ENCODE measurements around the gene FCER1A.
"Not testable (repeated sequence)": the region's sequence is repeated elsewhere in the genome, so short reads cannot be mapped to it uniquely, and the experiment has no call there.

The FCER1A gene

GRCh38 chr1:159302095-159302494 lies at the start of gene FCER1A:
Gene FCER1A (plus strand): TSS chr1:159302336. CDS start chr1:159302365, 29 bp downstream.
- DNase-seq: no peak

DNA sequence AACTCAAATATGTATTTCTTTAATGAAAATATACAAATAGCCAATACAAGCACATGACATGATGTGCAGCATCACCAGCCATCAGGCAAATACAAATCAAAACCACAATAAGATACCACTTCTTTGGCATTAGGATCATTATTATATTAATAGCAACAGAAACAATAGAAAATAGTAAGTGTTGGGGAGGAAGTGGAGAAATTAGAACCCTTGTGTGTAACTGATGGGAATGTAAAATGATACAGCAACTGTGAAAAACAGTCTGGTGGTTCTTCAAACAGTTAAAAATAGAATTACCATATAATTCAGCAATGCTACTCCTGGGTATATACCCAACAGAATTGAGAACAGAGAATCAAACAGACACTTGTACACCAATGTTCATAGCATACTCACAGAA lies 40.8 kb upstream of the FCER1A start:
- no peak for DNase-seq

GRCh38 chr1:159261721-159262494 lies 40.2 kb upstream of the FCER1A start:
- DNase-seq: no peak

DNA sequence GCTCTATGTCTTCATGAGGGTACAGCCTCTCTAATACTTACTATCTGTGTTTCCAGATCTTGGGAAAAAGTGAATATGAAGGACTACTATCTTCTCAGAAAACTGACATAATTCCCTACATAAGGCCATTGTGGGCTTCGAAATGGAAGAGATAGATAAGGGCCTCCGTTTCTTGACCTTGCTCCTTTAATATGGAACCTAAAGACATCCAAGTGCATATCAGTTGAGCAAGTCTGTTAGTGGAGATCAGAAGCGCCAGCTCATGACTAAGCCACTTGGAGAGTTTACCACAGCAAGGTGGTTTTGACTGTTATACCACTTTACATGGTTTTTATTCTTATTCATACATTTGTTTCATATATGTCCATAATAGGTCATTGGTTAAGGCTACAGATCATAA lies 35.3 kb upstream of the FCER1A start:
- DNase-seq: no peak

GRCh38 chr1:159274631-159275030 lies 27.5 kb upstream of the FCER1A start:
- no peak for DNase-seq

GRCh38 chr1:159275891-159276290 lies 26.2 kb upstream of the FCER1A start:
- DNase-seq: no peak

- no peak for DNase-seq
Observed at GRCh38 chr1:159279773-159280172, 22.4 kb upstream of the FCER1A start.

DNA sequence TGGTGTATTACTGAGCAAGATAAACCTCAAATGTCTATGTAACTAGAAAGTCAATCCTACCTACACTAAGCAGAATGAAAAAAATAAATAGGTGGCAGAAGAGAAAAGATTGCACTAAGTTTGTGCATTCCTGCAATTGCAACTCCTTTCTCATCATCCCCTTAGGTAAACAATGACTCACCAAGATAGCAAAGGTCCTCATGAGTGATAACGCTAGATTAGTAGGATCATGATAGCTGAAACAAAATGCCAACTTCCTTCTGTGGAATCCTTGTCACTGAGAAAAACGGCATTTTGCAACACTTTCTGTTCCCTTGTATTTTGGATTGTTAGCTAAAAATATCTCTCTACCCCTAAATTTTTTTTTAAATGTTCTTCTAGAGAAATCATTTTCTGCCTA lies 20.0 kb upstream of the FCER1A start:
- DNase-seq: no peak

GRCh38 chr1:159289060-159289459 lies 13.1 kb upstream of the FCER1A start:
- no peak for DNase-seq

DNA sequence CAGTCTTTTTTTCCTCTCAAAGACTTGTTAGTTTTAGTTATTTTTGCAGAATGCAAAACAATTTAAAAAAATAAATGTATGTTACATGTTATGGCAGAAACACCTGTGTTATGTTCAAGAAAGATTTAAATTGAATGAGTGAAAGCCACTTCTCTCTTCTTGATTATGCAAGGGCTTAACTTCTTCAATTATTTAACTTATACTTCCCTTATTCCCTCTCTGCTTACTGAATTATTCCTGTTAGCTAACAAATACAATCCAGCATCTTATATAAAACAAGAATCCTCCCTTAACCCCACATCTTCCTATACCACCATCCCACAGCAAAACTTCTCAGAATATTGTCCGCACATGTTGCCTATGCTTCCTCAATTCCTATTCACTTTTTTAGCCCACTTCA lies 10.7 kb upstream of the FCER1A start:
- DNase-seq: no peak

GRCh38 chr1:159296706-159297375 lies 5.3 kb upstream of the FCER1A start:
- DNase-seq: no peak

DNA sequence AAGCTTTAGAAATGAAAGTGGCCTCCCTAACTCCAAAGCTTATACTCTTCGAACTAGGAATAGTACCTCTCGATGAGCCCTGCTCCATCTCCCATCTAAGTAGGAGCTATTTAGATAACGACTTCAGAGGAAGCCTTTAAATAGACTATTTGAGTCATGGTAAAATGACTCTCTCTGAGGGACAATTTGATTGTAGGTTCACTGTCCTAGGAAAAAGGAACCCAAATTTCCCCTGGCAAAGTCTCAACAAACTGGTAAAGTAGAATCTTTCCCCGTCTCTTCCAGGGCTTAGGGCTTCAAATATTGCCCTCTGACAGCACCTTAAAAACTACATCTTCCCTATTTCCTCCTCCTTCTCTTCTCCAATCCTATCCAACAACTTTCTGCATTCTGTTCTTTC lies 2.0 kb upstream of the FCER1A start:
- no peak for DNase-seq

GRCh38 chr1:159307346-159308020 lies 5.3 kb downstream of the FCER1A start:
- DNase-seq: no peak

- DNase-seq: no peak
Observed at GRCh38 chr1:159311679-159312078, 9.5 kb downstream of the FCER1A start.

- no peak for DNase-seq
Observed at GRCh38 chr1:159315381-159315780, 13.2 kb downstream of the FCER1A start.

GRCh38 chr1:159318784-159319551 lies 16.8 kb downstream of the FCER1A start:
- no peak for DNase-seq

- no peak for DNase-seq
Observed at GRCh38 chr1:159334797-159335196, 32.7 kb downstream of the FCER1A start.

GRCh38 chr1:159338018-159338417 lies 35.9 kb downstream of the FCER1A start:
- no peak for DNase-seq

DNA sequence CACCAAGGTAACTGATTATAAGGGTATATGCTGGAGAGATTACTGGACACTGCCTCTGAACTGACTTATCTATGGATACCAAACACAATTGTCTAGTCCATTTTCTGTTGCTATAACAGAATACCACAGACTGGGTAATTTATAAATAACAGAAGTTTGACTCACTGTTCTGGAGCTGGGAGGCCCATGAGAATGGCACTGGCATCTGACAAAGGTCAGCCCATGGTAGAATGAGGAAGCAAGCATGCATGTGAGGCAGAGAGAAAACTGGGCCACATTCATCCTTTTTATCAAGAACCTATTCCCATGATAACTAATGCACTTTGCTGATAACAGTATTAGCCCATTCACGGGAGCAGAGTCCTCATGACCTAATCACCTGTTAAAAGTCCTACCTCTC lies 37.4 kb downstream of the FCER1A start:
- no peak for DNase-seq

DNA sequence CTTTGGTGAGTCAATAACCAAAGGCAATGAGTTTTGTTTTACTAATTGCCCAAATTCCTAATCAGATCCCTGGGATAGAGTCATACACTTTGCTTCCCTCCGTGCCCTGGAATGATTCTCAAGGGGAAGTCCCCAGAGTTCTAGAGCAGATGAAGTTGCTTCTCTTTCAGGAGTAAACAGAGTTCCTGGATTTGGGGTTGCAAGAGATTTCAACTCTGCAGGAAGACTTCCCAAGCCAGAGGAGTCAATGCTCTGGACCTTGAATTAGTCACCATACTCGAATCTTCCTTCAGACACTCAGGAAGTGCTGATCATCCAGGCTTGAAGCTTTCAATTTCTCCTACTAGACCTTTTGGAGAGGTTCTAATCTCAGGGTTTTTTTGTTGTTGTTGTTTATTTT lies 39.6 kb downstream of the FCER1A start:
- no peak for DNase-seq

- DNase-seq: no peak
Observed at GRCh38 chr1:159342761-159343425, 40.8 kb downstream of the FCER1A start.

- DNase-seq: not testable (repeated sequence)
Observed at GRCh38 chr1:159349374-159349773, 47.2 kb downstream of the FCER1A start.

DNA sequence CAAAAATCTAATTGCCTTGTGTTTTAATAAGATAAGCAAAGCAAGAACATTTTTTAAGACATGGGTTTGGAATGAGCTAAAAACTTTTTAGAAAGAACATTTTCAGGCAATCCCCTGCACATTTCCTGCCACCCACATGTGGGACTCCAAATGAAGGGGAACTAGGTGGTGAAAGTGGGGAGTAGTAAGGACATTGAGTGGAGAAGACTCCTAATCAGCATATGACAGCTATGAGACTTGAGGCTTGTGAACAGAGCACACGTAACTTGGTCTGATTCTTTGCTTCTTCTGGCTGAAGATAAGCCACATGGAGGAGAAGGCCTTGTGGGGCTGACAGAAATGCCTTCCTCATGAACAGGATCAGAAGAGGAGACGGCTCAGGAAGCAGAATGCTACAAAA lies 50.3 kb downstream of the FCER1A start:
- DNase-seq: no peak

All from stimulated activated CD4-positive, alpha-beta T cell treated with anti-CD3 and anti-CD28 coated beads, Interleukin-15, amount 100 ng/mL, for 24 hours (primary cell).